Left hindlimb (tissue), 1 donor: ENCODE measurements around the gene LRP8.

Experiments
- DNase-seq: peaks from one replicate; pipeline ENCODE4 v3.0.0-alpha.2; 2018

LRP8 gene

DNA sequence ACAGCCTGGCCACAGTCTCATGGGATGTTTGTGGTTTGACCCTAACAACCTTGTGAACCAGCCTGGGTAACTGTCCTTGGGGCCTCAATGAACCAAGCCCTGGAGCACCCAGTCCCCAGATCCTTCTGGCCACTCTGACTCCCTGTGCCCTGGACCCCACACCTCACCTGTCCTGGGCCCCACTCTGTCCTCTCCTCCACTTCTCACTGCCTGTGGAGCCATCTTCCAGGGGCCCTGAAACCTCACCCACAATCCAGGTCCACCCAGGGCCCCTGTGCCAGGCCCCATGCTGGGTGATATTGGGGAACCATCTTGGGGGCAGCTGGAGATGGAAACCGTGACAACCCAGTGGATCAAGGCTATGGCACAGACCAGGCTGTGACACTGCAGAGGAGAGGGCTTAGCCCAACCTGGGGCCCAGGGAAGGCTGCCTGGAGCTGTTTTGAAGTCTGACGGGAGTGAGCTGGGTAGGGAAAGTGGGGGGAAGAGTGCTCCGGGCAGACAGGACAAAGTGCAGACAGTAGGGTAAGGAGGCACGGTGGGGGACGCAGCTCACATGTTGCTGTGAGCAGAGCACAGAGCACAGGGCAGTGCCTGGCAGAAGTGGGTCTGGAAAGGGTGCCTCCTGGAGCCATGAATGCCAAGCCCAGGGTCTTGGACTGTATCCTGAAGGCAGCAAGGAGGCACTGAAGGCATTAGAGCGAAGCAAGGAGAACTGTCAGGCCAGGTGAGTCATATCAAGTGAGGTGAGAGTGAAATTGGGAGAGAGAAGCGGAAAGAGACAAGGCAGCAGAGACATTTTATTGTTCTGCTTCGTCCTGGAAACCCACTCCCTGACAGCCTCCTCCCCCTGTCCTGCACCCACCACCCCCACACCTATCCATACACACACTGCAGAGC, 12.1 kb upstream of the LRP8 start:
- no peak for DNase-seq

DNA sequence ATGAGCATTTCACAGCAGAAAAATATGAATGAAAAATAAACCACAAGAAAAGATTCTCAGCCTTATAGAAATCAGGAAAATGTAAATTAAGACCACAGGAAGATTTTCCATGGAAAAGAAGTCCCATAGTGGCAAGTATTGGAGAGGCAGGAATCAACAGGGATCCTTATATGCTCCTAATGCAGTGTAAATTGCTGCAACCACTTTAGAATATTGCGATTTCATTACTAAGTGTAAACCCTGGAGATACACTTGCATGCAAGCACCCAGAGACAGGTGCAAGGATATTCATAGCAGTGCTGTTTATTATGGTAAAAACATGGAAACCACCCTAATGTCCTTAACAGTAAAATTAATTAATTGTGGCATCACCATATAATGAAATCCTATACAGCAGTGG, 10.6 kb upstream of the LRP8 start:
- DNase-seq, result no peak

DNA sequence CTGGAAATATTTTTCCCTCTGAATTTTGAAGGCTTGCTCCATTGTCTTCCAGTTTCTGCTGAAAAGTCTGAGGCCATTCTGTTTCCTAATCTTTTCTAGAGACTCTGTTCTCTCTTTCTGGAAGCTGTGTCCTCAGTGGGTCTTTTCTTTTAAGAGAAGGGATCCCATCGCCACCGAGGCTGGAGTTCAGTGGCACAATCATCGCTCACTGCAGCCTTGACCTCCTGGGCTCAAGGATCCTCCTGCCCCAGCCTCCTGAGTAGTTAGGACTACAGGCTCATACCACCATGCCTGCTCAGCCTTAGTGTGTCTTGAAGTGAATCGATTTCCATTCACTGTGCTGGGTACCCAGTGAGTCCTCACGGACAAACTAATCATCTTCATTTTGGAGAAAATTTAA, 9.6 kb upstream of the LRP8 start:
- DNase-seq, result no peak

DNA sequence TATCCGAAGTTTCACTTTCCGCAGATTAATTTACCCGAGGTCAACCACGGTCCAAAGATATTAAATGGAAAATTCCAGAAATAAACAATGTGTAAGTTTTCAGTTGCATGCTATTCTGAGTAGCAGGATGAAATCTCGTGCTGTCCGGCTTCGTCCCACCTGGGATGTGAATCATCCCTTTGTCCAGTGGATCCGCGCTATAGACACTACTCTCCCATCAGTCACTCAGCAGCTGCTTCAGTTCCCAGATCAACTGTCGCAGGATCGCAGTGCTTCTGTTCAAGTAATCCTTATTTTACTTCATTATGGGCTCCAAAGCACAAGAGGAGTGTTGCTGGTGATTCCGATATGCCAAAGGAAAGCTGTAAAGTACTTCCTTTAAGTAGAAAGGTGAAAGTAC, 8.3 kb upstream of the LRP8 start:
- DNase-seq, result no peak

DNA sequence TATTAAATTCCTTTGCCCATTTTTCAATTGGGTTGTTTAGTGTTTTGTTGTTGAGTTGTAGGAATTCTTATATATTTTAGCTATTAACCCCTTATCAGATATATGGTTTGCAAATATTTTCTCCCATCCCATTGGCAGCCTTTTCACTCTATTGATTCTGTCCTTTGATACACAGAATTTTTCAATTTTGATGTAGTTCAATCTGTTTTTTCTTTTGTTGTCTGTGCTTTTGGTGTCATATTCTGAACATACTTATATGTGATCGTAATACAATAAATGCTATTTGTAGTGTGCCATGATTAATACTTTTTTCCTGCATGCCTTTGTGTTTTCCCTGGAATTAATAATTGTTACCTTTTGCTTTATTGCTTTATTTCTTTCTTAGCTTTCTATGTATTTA, 7.8 kb upstream of the LRP8 start:
- no peak for DNase-seq

DNA sequence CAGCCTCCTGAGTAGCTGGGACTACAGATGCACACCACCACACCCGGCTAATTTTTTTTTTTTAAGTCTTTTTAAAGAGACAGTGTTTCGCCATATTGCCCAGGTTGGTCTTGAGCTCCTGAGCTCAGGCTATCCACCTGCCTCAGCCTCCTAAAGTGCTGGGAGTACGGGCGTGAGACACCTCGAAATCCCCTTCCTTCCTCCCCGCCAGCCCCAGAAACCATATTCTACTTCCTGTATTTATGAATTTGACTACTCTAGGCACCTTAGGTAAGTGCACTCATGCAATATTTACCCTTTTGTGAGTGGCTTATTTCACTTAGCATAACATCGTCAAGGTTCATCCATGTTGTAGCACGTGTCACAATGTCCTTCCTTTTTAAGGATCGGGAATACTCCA, 6.9 kb upstream of the LRP8 start:
- no peak for DNase-seq

DNA sequence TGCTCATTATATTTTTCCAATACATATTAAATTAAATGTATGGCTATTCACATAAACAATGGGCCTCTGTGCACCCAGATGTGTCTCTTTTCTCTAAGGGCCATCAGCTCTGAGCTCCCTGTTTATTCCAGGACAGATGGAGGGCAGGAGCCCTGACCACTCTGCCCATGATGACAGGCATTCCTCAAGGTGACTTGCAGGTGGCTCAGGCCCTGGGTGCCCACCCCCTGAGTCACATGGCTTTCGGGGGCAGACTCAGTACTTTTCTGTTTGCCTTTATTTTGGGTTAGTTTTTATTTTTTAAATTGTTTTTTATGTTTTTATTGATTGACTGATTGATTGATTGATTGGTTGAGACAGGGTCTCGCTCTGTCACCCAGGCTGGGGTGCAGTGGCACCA, 6.4 kb upstream of the LRP8 start:
- no peak for DNase-seq

DNA sequence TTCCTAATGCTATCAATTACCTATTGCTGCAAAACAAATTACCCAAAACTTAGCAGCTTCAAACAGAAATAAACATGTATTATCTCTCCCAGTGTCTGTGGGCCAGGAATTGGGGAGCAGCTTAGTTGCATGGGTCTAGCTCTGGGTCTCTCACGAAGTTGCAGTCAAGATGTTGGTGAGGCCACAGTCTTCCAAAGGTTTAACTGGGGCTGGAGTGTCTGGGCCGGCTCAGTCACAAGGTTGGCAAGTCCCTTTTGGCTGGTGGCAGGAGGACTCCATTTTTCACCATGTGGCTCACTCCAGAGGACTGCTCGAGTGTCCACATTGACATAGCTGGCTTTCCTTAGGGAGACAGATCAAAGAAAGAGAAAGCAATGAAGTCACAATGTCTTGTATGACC, 5.0 kb upstream of the LRP8 start:
- no peak for DNase-seq

DNA sequence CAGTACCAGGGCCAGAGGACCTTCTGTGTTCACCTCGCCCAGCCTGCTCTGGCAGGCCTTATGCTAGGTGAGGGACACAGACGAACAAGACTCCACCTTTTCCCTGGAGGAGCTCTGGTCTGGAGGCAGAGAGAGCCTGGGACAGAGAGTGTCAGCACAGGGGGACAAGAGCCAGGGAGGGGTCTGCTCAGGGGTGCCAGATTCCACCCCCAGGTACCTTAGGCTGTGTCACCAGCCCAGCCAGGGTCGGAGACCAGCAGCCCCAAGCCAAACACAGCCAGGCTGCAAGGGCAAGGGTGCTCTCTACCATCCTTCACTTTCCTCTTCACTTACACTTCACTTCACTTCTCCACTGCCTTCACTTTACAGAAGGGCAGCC, 4.3 kb upstream of the LRP8 start:
- DNase-seq, result no peak

DNA sequence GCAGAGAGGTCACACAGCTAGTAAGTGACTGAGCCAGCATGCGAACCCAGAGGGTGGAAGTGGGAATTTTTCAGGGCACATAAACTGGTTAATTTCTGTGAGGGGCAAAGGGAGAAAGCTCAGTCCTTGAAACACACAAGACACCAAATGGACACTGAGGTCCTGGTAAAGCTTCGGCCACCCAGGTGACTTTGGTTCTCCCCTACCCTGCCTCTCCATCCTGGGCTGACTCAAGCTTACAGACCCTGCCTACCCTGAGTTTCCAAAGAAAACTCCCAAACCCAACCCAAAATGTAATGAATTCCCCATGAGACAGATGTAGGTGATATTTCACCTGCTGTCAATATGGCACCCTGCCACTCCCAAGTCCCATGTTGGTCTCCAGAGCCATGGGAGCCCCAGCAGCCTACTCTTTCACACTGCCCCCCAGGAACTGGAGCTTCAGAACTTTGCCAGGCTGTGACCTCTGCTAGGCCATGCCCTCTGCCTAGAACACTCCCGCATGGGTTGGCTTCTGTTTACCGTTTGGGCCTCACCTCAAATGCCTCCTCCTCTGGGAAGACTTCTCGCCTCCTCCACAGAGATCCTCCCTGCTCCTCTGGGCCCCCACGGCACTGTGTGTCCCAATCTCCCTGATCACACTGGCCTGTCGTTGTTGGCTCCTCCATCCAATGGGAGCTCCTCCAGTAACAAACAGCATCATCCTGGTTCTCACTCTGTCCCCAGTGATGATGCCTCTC, 3.7 kb upstream of the LRP8 start:
- no peak for DNase-seq

DNA sequence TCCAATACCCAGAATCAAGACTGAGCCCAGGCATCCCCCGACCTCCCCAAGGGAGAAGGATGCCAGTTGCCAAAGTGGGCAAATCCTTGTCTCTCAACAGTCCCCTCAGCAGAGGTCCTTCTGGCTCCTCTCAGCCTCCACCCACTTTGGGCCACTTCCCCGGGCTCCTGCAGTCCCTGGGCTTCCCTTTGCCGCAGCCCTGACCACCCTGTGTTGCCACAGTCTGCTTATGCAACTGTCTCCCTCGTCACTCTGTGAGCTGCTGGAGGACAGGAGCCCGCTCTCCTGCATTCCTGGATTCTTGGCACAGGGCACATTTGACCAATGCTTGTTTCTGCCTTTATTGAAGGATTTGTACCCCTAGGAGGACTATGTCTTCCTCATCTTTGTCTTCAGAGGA, 2.9 kb upstream of the LRP8 start:
- no peak for DNase-seq

DNA sequence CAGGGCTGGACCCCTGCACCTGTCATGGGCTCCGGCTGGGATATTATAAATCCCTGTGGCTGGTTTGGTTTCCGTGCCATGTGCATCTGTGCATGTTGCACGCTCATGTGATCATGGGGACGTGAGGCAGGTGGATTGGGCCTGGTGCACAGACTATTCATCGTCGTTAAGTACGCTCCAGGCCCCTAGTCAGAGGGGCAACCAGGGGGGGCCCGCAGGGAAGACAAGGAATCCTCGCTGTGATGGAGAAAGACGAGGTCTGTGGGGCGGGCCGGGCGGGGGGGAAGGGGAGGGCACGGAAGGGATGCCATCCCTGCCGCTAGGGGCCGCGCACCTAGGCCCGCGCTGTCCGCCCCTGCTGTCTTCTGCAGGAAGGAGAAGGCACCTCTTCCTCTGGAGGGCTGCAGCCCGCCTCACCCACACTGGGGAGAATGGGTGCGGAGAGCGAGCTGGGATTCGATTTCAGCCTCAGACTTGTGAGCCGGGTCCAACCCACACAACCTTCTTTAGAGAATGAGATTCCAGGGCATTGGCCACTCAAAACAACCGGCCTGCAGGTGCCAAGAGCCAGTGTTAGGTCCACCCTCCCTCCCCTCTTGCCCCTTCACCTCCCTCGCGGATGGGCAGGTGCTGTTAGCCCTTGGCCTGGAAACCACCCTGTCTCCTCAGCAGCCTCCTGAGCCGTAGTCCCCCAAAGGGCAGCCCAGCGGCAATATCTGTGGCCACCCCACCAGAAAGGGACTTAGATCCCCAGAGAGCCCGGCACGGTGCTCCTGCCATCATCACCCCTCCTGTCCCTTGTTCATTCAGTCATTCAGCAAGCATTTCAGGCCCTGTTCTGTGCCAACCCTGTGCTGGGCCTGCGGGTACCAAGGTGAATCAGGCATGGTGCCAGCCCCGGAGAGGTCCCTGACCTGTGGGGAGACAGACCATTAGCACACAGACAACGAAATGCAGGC, 950 bp upstream of the LRP8 start:
- peak; percentile 29 for DNase-seq

DNA sequence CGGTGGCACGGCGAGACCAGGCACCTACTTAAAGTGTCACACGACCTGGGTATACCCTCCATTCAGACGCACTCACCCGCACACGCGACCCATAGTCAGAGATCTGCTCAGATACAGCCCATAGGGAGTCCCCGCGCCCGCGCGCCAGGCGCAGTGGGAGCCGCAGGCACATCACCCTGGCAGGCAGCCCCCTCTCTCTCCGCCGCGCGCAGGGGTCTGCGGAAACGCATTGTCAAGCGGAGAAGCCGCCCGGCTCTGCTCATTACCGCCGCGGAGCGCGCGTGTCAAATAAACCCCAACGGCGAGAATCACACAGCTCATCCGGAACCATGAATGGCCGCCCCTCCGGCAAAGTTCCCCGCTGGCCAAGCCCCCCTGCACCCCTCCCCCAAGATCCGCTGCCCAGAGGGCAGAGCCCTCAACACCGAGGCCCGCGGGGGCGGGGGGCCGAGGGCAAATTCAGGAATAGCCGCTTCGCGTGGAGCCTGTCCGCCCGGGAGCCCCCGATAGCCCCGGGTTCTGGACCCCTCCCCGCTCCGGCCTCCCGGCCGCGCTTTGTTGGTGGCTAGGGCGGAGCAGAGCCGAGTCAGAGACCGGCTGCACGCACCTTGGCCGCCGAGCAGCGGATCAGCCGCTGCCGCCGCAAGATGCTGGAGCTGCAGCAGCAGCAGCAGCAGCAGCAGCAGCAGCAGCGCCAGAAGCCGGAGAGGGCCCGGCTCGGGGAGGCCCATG, 522 bp downstream of the LRP8 start:
- peak; percentile 55 for DNase-seq

DNA sequence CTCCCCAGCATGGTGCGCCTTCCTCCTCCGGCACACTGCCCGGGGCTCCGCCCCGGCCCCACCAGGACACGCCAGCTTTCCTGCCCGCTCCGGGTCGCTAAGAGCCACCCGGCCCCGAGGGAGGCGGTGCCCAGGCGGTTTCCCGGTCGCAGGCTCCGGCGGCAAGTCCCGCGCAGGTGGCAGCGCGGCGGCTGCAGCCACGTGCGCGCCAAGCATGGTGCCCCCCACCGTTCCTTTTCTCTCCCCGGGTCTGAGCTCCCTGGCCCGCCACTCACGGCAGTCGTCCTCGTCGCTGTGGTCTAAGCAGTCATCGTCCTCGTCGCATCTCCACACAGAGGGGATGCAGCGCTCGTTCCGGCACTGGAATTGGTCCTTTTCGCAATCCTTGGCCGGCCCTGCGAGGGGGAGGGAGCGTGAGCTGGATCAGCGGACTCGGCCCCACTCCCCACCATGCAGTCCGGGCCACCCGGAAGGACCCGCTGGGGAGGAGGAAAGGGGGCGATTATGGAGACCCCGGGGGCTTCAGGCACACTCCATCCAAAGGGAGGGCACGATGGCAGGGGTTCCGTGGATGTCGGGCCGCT, 1.2 kb downstream of the LRP8 start:
- peak; percentile 61 for DNase-seq

DNA sequence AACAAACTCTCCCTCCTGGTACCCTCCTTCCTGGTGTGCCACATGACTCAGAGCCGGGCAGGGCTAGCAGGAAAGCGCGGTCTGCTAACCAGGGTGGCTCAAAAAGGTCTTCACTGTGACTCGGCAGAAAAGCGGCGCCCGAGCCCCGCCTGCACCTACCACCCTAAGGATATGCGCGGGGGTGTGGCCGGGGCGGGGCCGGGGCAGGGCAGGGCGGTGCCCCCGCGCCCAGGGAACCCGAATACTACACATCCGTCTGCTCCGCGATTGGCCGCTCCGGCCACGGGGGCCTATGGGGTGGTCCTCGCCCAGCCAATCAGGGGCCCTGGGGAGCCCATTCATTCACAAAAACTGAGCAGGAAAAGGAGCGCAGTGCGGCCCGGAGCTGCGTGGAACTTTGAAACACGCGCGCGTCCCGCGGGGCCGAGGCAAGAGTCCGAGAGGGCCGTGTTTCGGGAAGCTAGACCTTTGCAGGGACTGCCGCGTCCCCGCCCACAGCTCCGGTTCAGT, 1.7 kb downstream of the LRP8 start:
- DNase-seq, result peak; percentile 83

DNA sequence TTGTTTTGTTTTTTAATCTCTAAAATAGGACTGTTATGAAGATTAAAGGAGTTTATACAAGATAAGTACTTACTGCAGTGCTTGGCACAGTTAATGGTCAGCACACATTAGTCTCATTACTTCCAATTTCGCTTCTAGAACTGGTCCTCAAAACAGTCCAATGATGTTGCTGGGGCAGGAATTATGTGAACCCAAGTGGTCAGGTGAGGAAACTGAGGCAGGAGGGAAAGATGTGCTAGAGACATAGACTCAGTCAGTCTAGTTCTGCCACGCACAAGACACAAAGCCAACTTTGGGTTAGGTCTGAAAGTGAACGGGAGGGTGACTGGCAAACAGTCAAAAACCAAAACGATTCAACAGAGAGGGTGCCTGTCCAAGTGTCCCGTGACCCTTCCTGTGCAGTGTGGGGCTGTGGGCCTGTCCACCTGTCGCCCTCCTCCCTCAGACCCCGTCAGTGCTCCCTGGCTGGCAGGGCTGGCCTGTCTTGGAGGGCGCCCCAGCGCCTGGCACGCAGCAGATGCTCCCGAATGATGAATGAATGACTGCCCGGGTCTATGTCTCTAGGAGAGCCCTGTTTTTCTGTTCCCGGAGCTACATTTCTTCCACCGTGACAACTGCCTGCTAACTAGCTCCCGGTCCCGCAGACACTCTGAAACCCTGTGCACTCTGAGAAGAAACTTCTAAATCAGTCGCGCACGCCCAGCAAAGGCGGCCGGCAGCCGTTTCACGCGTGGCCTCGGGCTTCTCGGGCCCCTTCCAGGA, 2.4 kb downstream of the LRP8 start:
- DNase-seq, result no peak

DNA sequence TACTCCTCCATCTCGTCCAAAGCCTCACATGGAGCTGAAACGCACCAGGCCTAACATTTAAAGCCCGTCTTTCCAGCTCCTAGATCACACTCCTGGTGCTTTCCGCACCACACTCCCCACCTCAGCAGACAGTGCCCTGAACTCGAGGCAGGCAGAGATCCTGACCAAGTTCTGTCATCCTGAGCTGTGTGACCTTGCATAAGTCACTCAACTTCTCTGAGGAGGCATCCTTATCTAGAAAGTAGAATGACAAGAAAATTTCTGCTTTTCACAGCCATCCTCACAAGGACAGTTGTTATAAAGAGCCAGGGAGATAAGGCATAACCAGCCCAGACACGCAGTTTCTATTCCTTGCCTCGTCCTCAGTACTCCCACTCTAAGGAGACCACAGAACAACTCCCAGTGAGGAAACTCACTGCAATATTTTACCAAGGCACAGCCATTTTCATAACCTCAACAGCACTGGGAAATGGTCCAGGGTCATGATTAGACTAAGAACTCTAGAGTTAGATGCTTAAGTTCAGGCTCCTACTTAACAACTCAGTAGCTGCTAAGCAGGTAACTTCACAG, 3.1 kb downstream of the LRP8 start:
- DNase-seq, result peak; percentile 9

DNA sequence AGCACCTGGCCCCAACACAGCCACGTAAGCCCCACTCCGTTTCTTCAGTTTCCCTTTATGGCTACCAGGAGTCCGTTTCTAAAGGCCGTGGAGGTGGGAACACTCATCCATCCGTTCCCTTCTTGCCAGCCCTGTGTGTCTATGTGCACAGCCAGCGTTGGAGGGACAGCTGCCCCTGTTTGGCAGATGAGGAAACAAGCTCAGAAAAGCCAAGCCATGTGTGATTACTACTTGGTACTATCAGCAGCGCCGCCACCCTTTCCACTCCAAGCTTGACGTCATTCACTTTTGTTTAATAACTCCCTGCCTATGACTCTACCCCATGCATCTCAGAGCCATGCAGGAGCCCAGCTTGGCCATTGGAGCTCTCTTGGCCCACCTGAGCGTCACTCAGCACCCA, 3.5 kb downstream of the LRP8 start:
- DNase-seq, result peak; percentile 21

DNA sequence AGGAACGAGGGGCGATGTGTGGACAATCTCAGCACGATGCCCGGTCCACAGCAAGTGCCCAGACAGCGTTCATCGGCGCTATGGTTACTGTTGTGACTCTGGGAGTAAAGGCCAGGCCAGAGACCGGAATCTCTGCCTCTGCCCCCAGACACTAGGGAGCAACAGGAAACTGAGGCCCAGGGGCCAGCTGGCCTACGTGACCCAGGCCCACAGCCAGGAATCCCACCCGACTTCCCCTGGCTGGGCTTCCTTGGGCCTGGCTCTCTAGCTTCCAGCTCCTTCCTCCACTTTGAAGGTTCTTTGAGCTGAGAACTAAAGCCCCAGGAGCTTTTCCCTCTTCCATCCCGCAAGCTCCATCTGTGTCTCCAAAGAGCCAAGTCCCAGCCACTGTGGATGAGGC, 4.6 kb downstream of the LRP8 start:
- DNase-seq, result peak; percentile 19

DNA sequence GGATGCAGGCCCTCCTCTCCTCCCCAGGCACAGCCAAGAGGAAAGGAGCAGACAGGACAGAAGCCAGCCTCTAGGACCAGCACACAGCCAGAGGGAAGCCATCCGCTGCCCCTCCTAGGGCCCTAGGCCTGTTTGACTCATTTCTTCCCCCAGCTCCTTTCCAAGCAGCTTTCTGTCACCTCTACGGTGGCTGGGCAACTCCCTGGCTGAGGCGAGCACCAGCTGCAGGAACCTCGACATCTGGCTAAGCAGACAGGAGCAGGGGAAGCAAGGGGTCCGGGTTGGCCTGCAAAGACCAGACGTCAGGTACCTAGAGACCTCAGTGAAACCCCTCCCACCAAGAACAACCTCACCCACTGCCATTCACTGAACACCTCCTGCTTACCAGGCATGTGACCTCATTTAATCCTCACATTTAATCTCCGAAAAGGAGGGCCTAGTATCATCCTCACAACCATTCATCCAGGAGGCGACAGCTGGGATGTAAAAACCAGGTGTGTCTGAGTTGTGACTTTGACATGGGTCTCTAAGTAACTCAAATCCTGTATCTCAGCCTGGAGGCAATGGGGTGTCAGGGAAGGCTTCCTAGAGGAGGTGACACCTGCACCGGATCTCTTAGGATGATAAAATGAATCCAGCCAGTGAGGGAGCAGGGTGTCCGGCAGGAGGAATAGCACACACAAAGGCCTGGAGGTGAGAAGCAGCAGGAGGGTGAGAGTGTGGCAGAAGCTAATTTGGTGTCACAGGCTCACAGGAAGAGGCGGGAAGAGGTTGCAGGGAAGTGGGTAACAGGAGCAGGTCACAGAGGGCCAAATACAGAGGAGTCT, 5.9 kb downstream of the LRP8 start:
- DNase-seq, result peak; percentile 23
